Cardiac atrium fibroblast (primary cell): Measurements from ENCODE around the gene RNF103. TPM values are rescaled to one million over a fixed set of nuclear protein-coding genes. Genes with fewer than 3 reads are reported as not detected.

ENCODE experiments used
- total RNA-seq: library from RNA; depleted of rRNA; stranded (reverse); fragments of >200 nt; gene quantifications from 2 replicates; pipeline ENCODE4 v1.2.3, GENCODE V29; 2015

RNF103 gene, protein sequence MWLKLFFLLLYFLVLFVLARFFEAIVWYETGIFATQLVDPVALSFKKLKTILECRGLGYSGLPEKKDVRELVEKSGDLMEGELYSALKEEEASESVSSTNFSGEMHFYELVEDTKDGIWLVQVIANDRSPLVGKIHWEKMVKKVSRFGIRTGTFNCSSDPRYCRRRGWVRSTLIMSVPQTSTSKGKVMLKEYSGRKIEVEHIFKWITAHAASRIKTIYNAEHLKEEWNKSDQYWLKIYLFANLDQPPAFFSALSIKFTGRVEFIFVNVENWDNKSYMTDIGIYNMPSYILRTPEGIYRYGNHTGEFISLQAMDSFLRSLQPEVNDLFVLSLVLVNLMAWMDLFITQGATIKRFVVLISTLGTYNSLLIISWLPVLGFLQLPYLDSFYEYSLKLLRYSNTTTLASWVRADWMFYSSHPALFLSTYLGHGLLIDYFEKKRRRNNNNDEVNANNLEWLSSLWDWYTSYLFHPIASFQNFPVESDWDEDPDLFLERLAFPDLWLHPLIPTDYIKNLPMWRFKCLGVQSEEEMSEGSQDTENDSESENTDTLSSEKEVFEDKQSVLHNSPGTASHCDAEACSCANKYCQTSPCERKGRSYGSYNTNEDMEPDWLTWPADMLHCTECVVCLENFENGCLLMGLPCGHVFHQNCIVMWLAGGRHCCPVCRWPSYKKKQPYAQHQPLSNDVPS
- total RNA-seq, result 16.1 and 17.0 TPM in 2 replicates

DNA sequence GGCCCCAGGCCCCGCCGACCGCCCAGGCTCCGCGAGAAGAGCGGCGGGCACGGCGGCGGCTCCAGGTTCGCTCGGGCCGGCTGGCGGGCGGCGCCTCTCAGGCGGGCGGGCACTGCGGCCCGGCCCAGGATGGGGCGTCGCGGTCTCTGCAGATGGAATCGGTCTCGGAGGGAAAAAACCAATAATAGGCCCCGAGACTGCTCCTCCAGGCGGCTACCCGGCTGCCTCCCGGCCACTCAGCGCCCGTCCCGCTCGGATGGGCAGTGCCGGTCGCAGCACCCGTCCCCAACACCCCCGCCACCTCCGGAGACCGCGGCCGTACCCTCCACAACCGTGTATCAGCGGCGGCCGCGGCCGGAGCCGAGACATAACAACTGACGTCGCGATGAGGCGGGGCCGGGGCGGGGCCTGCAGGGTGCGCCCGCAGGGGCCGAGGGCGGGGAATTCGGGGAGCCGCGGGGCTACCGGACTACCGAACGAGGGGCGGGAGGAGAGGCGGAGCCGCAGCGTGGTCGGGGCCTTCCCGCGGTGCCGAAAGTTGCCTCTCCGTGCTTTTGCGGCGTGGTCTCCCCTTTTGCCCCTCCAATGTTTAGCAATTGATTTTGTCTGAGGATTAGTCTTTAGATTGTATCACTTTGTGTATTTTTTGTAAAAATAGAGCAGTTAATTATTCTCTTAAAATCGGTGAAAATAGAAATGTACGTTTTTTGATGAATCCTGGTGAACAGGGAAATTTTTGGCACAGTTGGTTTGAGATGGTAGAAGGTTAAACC is at the start of gene RNF103:
Gene RNF103, minus strand, starts transcription at position 372 of the 773 bp plus-strand sequence. CDS start 979 bp downstream, outside the sequence.

DNA sequence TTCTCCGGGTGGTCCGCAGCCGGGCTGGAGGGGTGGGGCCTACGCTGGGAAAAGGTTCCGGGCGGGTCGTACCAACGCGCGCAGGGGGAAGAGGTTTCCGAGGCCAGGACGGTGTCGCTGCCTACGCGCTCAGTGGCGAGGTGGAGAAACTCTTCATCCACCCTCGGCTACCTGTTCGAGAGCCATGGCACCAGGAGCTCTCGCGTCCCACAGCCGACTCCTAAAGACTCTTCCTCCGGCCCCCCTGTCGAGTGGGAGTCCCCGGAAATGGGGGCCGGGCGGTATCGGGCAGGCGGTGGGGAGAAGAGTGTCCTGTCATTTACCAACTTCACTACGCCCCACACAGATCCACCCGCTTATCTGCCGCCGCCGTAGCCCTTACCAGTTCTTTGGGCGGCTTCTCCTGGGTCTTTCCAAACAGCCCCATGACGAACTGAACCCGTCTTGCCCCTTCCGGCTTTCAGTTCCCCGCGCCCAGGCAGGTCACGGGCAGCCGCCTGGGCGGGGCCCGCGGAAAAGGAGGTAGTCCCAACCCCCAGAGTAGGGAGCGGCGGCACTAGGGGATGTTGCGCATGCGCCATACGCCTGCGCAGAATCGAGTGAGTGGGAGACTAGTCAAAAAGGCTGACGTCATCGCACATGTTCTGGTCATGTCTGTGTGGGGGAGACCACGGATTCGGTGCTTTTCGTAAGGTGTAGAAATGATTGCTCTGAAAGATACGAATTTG is 60.6 kb downstream of the RNF103 start, which contains the start of gene CHMP3:
Gene CHMP3, minus strand, starts transcription at position 522 of the 728 bp plus-strand sequence. Its CDS starts 95 bp downstream, at position 427.

Other genes starting within 250 kb of the RNF103 start
- gene KDM3A, start 182.5 kb downstream of the RNF103 start, total RNA-seq, result 20.9 and 31.3 TPM in 2 replicates
- 54.7 and 56.7 TPM in 2 replicates for gene CHMP3, start 60.4 kb downstream of the RNF103 start, total RNA-seq
- gene RMND5A, start 96.4 kb upstream of the RNF103 start, total RNA-seq, result 13.5 and 21.1 TPM in 2 replicates
- not detected in 2 replicates for gene CD8A, start 167.0 kb upstream of the RNF103 start, total RNA-seq
- gene CD8B, start 238.0 kb upstream of the RNF103 start, total RNA-seq, result not detected in 2 replicates